Chondrocyte (in vitro differentiated cells): ENCODE measurements around the gene TGIF1. TPM values are rescaled to one million over a fixed set of nuclear protein-coding genes. Genes with fewer than 3 reads are reported as not detected.

Experiments used
- DNase-seq: peaks from one replicate; pipeline ENCODE4 v3.0.0; 2021; ENCODE audit warnings: mixed read lengths, low spot score
- H3K27ac Mint-ChIP-seq: one replicate; pipeline ENCODE4 v1.8.0; 2021; ENCODE audit warnings: mild to moderate bottlenecking, moderate library complexity, mixed read lengths; ENCODE audit not compliant: unreplicated experiment
- H3K27me3 Mint-ChIP-seq: 2 replicates; pipeline ENCODE4 v1.8.0; 2021; ENCODE audit warnings: low read depth, mixed read lengths
- H3K36me3 Mint-ChIP-seq: 2 replicates; pipeline ENCODE4 v1.8.0; 2021; ENCODE audit warnings: low read depth, mixed read lengths
- H3K4me1 Mint-ChIP-seq: 2 replicates; pipeline ENCODE4 v1.8.0; 2021; ENCODE audit warnings: low read depth, mild to moderate bottlenecking, mixed read lengths
- H3K4me3 Mint-ChIP-seq: one replicate; pipeline ENCODE4 v1.8.0; 2021; ENCODE audit warnings: mild to moderate bottlenecking, moderate library complexity, mixed read lengths; ENCODE audit not compliant: unreplicated experiment
- H3K9me3 Mint-ChIP-seq: 2 replicates; pipeline ENCODE4 v1.8.0; 2021; ENCODE audit warnings: low read depth, mixed read lengths
- total RNA-seq: library from RNA; stranded (reverse); gene quantifications from 3 replicates; pipeline ENCODE4 v1.2.1, GENCODE V29; 2021
- TF ChIP-seq, protein P1 (sequence below): fragments of 200-600 bp; sonication (generic); IDR thresholded peaks from 2 replicates; pipeline ENCODE4 v1.5.0; 2021; ENCODE audit warnings: antibody characterized with exemption, mild to moderate bottlenecking, moderate library complexity

The TGIF1 gene
- total RNA-seq, 1 donor from 2014 or later = 67.0 TPM

DNA sequence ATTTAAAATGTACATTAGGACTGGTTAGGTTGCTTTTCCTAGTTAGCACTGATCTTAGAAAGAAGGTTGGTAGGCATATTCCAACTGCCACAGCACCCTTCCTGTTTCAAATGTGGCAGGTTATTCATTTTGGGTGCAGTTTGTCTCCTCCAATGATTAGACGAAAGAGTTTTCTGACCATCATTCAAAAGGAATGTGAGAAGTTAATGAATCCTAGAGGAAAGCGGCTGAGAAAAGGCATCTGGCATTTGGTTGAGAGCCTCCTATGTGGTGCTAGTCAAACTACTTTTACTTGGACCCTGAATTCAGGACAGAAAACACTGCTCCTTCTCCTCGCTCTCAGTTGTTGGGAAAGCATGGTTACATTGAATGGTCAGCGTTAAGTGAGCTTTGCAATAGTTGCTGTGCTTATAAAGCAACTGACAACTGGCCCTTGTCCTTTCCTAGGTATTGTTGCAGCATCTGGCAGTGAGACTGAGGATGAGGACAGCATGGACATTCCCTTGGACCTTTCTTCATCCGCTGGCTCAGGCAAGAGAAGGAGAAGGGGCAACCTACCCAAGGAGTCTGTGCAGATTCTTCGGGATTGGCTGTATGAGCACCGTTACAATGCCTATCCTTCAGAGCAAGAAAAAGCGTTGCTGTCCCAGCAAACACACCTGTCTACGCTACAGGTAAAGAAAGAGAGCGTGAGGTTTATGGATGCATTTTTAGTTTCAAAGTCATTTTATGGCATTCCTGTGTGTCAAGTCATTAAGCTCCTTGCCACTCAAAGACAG, 6.1 kb downstream of the TGIF1 start:
- no peak for DNase-seq
- H3K27ac Mint-ChIP-seq = peak overlapping the region; percentile 98
- H3K36me3 Mint-ChIP-seq = peaks cover 34% of the 10 kb centered on the region
- TF ChIP-seq, protein P1, sequence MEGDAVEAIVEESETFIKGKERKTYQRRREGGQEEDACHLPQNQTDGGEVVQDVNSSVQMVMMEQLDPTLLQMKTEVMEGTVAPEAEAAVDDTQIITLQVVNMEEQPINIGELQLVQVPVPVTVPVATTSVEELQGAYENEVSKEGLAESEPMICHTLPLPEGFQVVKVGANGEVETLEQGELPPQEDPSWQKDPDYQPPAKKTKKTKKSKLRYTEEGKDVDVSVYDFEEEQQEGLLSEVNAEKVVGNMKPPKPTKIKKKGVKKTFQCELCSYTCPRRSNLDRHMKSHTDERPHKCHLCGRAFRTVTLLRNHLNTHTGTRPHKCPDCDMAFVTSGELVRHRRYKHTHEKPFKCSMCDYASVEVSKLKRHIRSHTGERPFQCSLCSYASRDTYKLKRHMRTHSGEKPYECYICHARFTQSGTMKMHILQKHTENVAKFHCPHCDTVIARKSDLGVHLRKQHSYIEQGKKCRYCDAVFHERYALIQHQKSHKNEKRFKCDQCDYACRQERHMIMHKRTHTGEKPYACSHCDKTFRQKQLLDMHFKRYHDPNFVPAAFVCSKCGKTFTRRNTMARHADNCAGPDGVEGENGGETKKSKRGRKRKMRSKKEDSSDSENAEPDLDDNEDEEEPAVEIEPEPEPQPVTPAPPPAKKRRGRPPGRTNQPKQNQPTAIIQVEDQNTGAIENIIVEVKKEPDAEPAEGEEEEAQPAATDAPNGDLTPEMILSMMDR = no peak
- H3K4me1 Mint-ChIP-seq = peaks cover 64% of the 10 kb centered on the region
- H3K4me3 Mint-ChIP-seq = peak overlapping the region; percentile 58
- peaks cover 6% of the 10 kb centered on the region for H3K9me3 Mint-ChIP-seq
- no peaks in the 10 kb centered on the region for H3K27me3 Mint-ChIP-seq

GRCh38 chr18:3456686-3457069, 6.7 kb downstream of the TGIF1 start:
- Mint-ChIP-seq H3K4me1 (peaks cover 64% of the 10 kb centered on the region), H3K27me3 (no peaks in the 10 kb centered on the region), H3K36me3 (peaks cover 38% of the 10 kb centered on the region), H3K9me3 (peaks cover 6% of the 10 kb centered on the region), H3K27ac (peak overlapping the region; percentile 98), H3K4me3 (peak overlapping the region; percentile 25)
- DNase-seq = no peak
- TF ChIP-seq, protein P1 = no peak

GRCh38 chr18:3457261-3457724, 7.3 kb downstream of the TGIF1 start:
- Mint-ChIP-seq H3K4me1 (peaks cover 69% of the 10 kb centered on the region), H3K9me3 (peaks cover 6% of the 10 kb centered on the region), H3K27me3 (no peaks in the 10 kb centered on the region), H3K27ac (peak overlapping the region; percentile 76), H3K36me3 (peaks cover 43% of the 10 kb centered on the region), H3K4me3 (peak overlapping the region; percentile 31)
- TF ChIP-seq, protein P1 = no peak
- no peak for DNase-seq

DNA sequence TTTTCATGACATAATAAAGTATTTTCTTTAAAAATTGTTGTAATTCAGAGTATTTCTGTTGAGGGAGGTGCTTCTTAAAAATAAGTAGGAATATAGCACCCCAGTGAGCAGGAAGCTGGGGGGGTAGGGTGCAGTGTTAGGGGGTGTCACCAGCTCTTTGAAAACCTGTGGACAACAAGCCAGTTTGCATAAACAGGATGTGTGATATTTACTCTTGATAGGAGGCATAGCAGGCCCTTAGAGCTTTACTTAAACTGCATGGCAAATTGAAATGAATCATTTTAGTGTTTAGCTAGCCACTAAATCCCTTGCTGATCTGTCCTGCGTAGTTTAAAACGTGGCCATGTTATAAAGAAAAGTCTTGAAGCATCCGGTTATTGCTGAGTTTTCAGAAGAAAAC, 8.4 kb downstream of the TGIF1 start:
- H3K36me3 Mint-ChIP-seq = peaks cover 49% of the 10 kb centered on the region
- DNase-seq = no peak

More for the DNA sequence above, 8.4 kb downstream of the TGIF1 start:
- Mint-ChIP-seq H3K4me3 (no peak overlapping the region), H3K9me3 (peaks cover 6% of the 10 kb centered on the region), H3K27ac (peak overlapping the region; percentile 3), H3K27me3 (no peaks in the 10 kb centered on the region), H3K4me1 (peaks cover 67% of the 10 kb centered on the region)
- TF ChIP-seq, protein P1 = no peak
